IPS-18a (cell line): ENCODE results near the gene CTCFL.
"Not testable (repeated sequence)": the region's sequence is repeated elsewhere in the genome, so short reads cannot be mapped to it uniquely, and the experiment has no call there.

ENCODE experiments used
- H3K27ac ChIP-seq: one replicate; pipeline ENCODE4 v1.5.1; 2013; ENCODE audit warnings: low read length
- H3K27me3 ChIP-seq: one replicate; pipeline ENCODE4 v1.6.1; 2013; ENCODE audit warnings: mild to moderate bottlenecking, low read length; ENCODE audit not compliant: control insufficient read depth, insufficient read depth
- H3K36me3 ChIP-seq: one replicate; pipeline ENCODE4 v1.6.1; 2013; ENCODE audit warnings: low read depth, low read length; ENCODE audit not compliant: control insufficient read depth
- H3K4me1 ChIP-seq: one replicate; pipeline ENCODE4 v1.6.1; 2013; ENCODE audit warnings: low read depth, low read length; ENCODE audit not compliant: control insufficient read depth
- H3K4me3 ChIP-seq: one replicate; pipeline ENCODE4 v1.5.1; 2013; ENCODE audit warnings: low read length
- H3K9ac ChIP-seq: one replicate; pipeline ENCODE4 v1.6.1; 2013; ENCODE audit warnings: mild to moderate bottlenecking, low read length, moderate library complexity
- H3K9me3 ChIP-seq: one replicate; pipeline ENCODE4 v1.6.1; 2013; ENCODE audit warnings: low read depth, low read length; ENCODE audit not compliant: control insufficient read depth

Gene CTCFL

GRCh38 chr20:57511709-57512108 lies 13.2 kb downstream of the CTCFL start:
- not testable (repeated sequence) for H3K9me3 ChIP-seq, H3K27ac ChIP-seq, H3K36me3 ChIP-seq, H3K9ac ChIP-seq, H3K4me3 ChIP-seq, H3K27me3 ChIP-seq
- peaks cover 13% of the 10 kb centered on the region for H3K4me1 ChIP-seq

- H3K9ac ChIP-seq: no peak overlapping the region
- no peaks in the 10 kb centered on the region for H3K9me3 ChIP-seq
- peaks cover 13% of the 10 kb centered on the region for H3K4me1 ChIP-seq
- H3K4me3 ChIP-seq: no peak overlapping the region
- H3K27me3 ChIP-seq: no peaks in the 10 kb centered on the region
- no peaks in the 10 kb centered on the region for H3K36me3 ChIP-seq
- no peak overlapping the region for H3K27ac ChIP-seq
Observed at GRCh38 chr20:57509665-57510237, 15.2 kb downstream of the CTCFL start.

GRCh38 chr20:57508831-57509230 lies 16.1 kb downstream of the CTCFL start:
- Histone ChIP-seq H3K27ac (no peak overlapping the region), H3K36me3 (no peaks in the 10 kb centered on the region), H3K27me3 (no peaks in the 10 kb centered on the region)

DNA sequence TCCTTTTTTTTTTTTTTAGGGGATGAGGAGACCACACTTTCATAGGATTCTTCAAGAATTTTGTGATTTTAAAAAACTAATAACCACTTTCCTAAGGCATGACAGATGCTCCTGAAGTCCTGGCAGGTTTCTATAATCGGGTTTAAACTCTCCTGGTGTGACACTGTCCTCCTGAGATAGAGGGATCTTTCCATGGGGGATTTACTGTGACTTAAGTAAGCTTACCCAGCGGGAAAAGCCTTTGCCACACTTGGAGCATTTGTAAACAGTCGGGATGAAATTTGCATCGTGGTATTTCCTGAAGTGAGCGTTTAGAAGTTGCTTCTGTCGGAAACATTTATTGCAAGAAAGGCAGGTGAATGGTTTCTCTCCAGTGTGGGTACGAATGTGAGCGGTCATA lies 16.6 kb downstream of the CTCFL start:
- H3K9me3 ChIP-seq: no peaks in the 10 kb centered on the region
- H3K27me3 ChIP-seq: no peaks in the 10 kb centered on the region
- H3K27ac ChIP-seq: no peak overlapping the region
- H3K36me3 ChIP-seq: no peaks in the 10 kb centered on the region
- H3K4me1 ChIP-seq: peaks cover 13% of the 10 kb centered on the region
- H3K4me3 ChIP-seq: no peak overlapping the region
- H3K9ac ChIP-seq: no peak overlapping the region

More at GRCh38 chr20:57508831-57509230, 16.1 kb downstream of the CTCFL start:
- H3K4me1 ChIP-seq: peaks cover 13% of the 10 kb centered on the region
- H3K9ac ChIP-seq: no peak overlapping the region
- no peak overlapping the region for H3K4me3 ChIP-seq
- H3K9me3 ChIP-seq: no peaks in the 10 kb centered on the region

- Histone ChIP-seq H3K36me3 (no peaks in the 10 kb centered on the region), H3K4me1 (peaks cover 13% of the 10 kb centered on the region), H3K4me3 (no peak overlapping the region), H3K9me3 (no peaks in the 10 kb centered on the region), H3K27me3 (no peaks in the 10 kb centered on the region), H3K9ac (no peak overlapping the region), H3K27ac (no peak overlapping the region)
Observed at GRCh38 chr20:57507477-57507876, 17.5 kb downstream of the CTCFL start.

DNA sequence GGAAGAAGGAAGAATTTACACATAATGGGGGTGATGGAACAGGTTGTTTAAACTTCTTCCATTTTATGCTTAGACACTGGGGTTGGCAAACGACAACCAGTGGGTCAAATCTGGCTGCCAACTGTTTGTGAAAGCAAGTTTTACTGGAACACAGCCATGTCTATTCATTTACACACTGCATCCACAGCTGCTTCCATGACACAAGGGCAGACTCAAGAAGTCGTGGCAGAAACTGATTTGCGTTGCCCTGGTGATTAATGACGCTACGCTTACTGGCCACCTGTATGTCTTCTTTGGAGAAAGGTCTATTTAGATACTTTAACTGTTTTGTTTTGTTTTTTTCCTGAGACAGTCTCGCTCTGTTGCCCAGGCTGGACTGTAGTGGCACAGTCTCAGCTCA lies 19.0 kb downstream of the CTCFL start:
- Histone ChIP-seq H3K4me3 (no peak overlapping the region), H3K27me3 (no peaks in the 10 kb centered on the region), H3K9me3 (no peaks in the 10 kb centered on the region), H3K36me3 (no peaks in the 10 kb centered on the region), H3K27ac (no peak overlapping the region), H3K4me1 (peaks cover 15% of the 10 kb centered on the region), H3K9ac (no peak overlapping the region)

DNA sequence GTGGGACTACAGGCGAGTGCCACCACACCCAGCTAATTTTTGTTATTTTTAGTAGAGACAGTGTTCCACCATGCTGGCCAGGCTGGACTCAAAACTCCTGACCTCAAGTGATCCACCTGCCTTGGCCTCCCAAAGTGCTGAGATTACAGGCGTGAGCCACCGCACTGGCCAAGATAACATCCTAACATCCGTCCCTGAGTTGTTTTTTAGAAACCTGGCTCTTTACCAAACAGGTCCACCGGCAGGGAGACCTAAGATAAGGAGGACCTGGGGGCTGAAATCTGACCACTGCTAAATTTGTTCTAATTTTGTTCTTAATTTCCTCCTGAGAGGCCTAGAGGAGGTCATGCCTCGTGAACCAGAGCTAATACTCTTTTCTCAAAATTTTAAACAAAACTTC lies 20.5 kb downstream of the CTCFL start:
- no peak overlapping the region for H3K9ac ChIP-seq
- no peaks in the 10 kb centered on the region for H3K9me3 ChIP-seq
- no peaks in the 10 kb centered on the region for H3K27me3 ChIP-seq
- no peak overlapping the region for H3K4me3 ChIP-seq
- peaks cover 23% of the 10 kb centered on the region for H3K4me1 ChIP-seq
- H3K27ac ChIP-seq: no peak overlapping the region
- no peaks in the 10 kb centered on the region for H3K36me3 ChIP-seq

- Histone ChIP-seq H3K9ac (no peak overlapping the region), H3K9me3 (no peaks in the 10 kb centered on the region), H3K27me3 (no peaks in the 10 kb centered on the region), H3K36me3 (no peaks in the 10 kb centered on the region), H3K4me3 (no peak overlapping the region), H3K27ac (no peak overlapping the region), H3K4me1 (peaks cover 22% of the 10 kb centered on the region)
Observed at GRCh38 chr20:57503035-57503658, 21.8 kb downstream of the CTCFL start.

DNA sequence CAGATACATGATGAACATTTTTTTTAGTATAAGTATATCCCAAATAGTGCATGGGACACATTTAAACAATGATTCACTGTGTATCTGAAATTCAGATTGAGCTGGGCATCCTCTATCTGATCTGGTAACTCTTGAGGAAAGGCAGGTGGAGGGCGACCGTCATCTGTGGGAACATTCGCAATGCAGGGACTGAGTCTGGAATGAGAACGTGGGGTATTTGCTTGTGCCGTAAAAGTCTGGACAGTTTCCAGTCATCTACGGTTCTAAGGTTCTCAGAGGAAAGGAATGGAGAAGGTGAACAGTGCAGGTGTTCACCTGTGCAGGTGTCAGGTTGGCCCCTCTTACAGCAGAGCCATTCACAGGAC lies 22.6 kb downstream of the CTCFL start:
- H3K27me3 ChIP-seq: no peaks in the 10 kb centered on the region
- peaks cover 22% of the 10 kb centered on the region for H3K4me1 ChIP-seq
- no peak overlapping the region for H3K4me3 ChIP-seq
- no peaks in the 10 kb centered on the region for H3K9me3 ChIP-seq
- H3K27ac ChIP-seq: no peak overlapping the region
- no peak overlapping the region for H3K9ac ChIP-seq
- no peaks in the 10 kb centered on the region for H3K36me3 ChIP-seq

DNA sequence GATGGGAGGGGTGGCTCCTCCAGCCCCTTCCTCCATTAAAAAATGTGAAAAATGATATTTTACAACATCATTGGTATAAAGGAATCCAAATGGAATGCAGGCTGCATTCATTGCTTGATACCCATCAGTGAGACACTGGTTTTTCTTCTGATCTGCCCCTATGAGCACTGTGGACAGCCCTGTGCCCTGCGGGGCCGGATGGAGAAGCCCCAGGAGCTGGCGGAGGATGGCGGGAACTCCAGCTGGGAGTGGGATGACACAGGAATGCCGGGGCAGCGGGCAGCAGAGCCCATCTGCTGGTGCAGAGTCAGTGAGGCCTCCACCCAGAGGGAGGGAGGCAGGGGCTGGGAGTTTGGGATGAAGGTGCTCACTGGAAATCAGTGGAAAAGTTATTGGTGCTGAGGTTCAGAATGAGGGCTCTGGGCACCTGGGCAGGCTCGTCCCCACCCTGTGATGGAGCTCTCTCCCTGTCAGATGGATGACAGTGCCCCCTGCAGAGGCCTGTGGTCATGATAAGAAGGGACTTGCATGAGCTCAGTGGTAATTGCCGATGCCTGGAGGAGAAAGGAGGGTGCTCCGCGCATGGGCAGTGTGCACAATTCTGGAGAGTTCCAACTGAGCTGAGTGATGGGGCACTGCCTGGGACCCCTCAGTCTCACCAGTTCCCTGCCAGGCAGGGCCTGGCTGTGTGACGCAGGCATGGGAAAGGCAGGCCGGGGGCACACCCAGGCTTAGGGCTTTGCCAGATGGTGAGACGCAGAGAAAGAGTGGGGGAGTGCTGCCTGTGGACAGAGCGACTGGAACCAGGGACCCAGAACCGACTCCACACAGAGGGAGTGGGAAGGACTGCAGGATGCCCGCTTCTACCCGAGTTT lies 23.2 kb downstream of the CTCFL start:
- no peak overlapping the region for H3K27ac ChIP-seq

GRCh38 chr20:57500962-57501361 lies 24.0 kb downstream of the CTCFL start:
- no peaks in the 10 kb centered on the region for H3K36me3 ChIP-seq
- no peak overlapping the region for H3K4me3 ChIP-seq
- H3K4me1 ChIP-seq: peaks cover 22% of the 10 kb centered on the region
- no peaks in the 10 kb centered on the region for H3K9me3 ChIP-seq
- H3K9ac ChIP-seq: no peak overlapping the region
- H3K27me3 ChIP-seq: no peaks in the 10 kb centered on the region
- H3K27ac ChIP-seq: no peak overlapping the region

More for the DNA sequence above, 23.2 kb downstream of the CTCFL start:
- H3K4me1 ChIP-seq: peaks cover 22% of the 10 kb centered on the region
- no peaks in the 10 kb centered on the region for H3K27me3 ChIP-seq
- no peaks in the 10 kb centered on the region for H3K36me3 ChIP-seq
- H3K4me3 ChIP-seq: no peak overlapping the region
- H3K9ac ChIP-seq: no peak overlapping the region
- H3K9me3 ChIP-seq: no peaks in the 10 kb centered on the region
